IPS DF 6.9 (cell line): ENCODE results near the gene CCDC39.

Experiments
- DNase-seq: peaks from one replicate; pipeline ENCODE4 v3.0.0-alpha.2; 2013; ENCODE audit warnings: low read depth, low spot score
- H3K27ac ChIP-seq: one replicate; pipeline ENCODE4 v1.5.1; 2013; ENCODE audit warnings: low read length, control low read depth
- H3K27me3 ChIP-seq: 2 replicates; pipeline ENCODE4 v1.6.1; 2013; ENCODE audit warnings: mild to moderate bottlenecking, low read length; ENCODE audit not compliant: control insufficient read depth, insufficient read depth
- H3K36me3 ChIP-seq: 2 replicates; pipeline ENCODE4 v1.6.1; 2013; ENCODE audit warnings: low read length; ENCODE audit not compliant: control insufficient read depth, insufficient read depth
- H3K4me1 ChIP-seq: 2 replicates; pipeline ENCODE4 v1.6.1; 2013; ENCODE audit warnings: low read length; ENCODE audit not compliant: control insufficient read depth, insufficient read depth
- H3K4me3 ChIP-seq: 2 replicates; pipeline ENCODE4 v1.5.1; 2013; ENCODE audit warnings: mild to moderate bottlenecking, low read length
- H3K9me3 ChIP-seq: 2 replicates; pipeline ENCODE4 v1.6.1; 2013; ENCODE audit warnings: low read length, inconsistent platforms; ENCODE audit not compliant: control insufficient read depth, insufficient read depth
- WGBS: extraction: QIAGEN DNeasy Blood & Tissue Kit; methylation state at CpG from one replicate; pipeline ENCODE4 v1.1.7; 2013; ENCODE audit warnings: mixed read lengths, missing lambda C conversion rate; ENCODE audit not compliant: insufficient read length, insufficient coverage; 5-methylcytosine and 5-hydroxymethylcytosine counted together

Gene CCDC39

GRCh38 chr3:180679178-180680096, at the start of gene CCDC39:
CCDC39 (minus strand) TSS chr3:180679489; CDS start chr3:180679380, 109 bp downstream.
- no peaks in the 10 kb centered on the region for H3K36me3 ChIP-seq
- H3K4me1 ChIP-seq, result no peaks in the 10 kb centered on the region
- H3K27ac ChIP-seq, result no peak within 1 kb of the TSS
- H3K4me3 ChIP-seq, result peak within 1 kb of the TSS; percentile 96
- DNase-seq, result peak; percentile 74
- no peaks in the 10 kb centered on the region for H3K27me3 ChIP-seq
- H3K9me3 ChIP-seq, result no peaks in the 10 kb centered on the region
- WGBS, result no CpG with 5 or more reads among the region's 56 CpGs

DNA sequence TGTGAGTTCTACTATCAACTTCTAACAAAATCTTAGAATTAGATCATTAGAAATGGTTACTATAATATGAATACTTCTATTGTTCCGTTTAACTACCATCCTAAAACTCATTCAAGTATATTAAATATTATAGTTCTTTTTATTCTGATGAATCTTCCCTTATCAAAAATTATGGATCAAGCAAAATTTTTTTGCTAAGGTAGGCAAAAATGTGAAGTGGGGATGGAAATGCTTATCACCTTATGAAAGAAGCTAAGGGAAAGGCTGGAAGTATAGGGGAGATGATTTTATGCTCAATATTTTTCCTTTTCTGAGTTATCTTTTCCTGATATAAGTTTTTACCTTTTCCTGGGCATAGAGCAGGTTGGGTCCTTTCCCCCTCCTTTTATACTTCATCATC, 40.7 kb upstream of the CCDC39 start:
- WGBS, result no CpG with 5 or more reads among the region's 1 CpG
- Histone ChIP-seq H3K27me3 (no peaks in the 10 kb centered on the region), H3K9me3 (no peaks in the 10 kb centered on the region), H3K4me1 (no peaks in the 10 kb centered on the region), H3K27ac (no peak overlapping the region), H3K4me3 (no peak overlapping the region), H3K36me3 (no peaks in the 10 kb centered on the region)
- no peak for DNase-seq

DNA sequence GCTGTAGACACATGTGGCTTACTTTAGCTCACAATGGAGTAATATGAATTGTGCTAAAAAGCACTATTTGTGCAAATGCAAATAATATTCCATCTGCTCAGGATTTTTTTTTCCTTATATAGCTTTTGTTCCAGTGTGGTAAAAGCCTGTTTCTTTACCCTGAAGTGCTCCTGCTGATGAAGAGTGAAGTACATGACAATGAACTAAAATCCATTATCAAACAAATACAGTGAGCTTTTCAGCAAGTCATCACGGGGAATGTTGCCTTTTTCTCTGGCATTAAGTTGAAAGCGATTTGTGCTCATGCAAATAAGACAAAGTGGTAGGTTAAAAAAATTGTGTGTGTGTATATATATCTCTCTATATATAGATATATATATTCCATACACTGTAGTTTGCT, 28.6 kb upstream of the CCDC39 start:
- Histone ChIP-seq H3K27me3 (no peaks in the 10 kb centered on the region), H3K36me3 (no peaks in the 10 kb centered on the region), H3K4me3 (no peak overlapping the region), H3K27ac (no peak overlapping the region), H3K4me1 (no peaks in the 10 kb centered on the region), H3K9me3 (no peaks in the 10 kb centered on the region; the same call in 1 of the 2 replicates)
- WGBS, result no CpG with 5 or more reads among the region's 2 CpGs
- no peak for DNase-seq

GRCh38 chr3:180705619-180706018, 26.3 kb upstream of the CCDC39 start:
- Histone ChIP-seq H3K4me1 (no peaks in the 10 kb centered on the region), H3K27ac (no peak overlapping the region), H3K9me3 (no peaks in the 10 kb centered on the region; the same call in 1 of the 2 replicates), H3K27me3 (no peaks in the 10 kb centered on the region), H3K4me3 (no peak overlapping the region), H3K36me3 (no peaks in the 10 kb centered on the region)
- no peak for DNase-seq
- WGBS, result no CpG with 5 or more reads among the region's 4 CpGs

DNA sequence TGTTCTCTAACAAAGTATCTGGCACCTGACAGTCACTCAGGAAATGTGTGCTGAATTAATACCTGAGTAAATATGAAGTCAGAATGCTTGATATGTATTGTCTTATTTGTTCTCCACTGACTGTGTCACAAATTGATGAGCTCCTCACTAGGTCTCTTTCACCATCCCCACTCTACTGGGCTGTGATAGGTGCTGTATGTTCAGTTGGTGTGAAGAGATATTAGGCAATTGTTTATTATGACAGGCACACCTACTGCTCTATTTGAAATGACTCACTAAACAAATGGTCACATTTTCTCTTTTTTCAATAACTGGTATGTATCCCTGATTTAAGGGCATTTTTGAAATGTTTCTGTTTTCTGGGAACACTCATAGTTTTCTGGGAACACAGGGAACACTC, 25.2 kb upstream of the CCDC39 start:
- Histone ChIP-seq H3K27me3 (no peaks in the 10 kb centered on the region), H3K4me1 (no peaks in the 10 kb centered on the region), H3K9me3 (no peaks in the 10 kb centered on the region; the same call in 1 of the 2 replicates), H3K27ac (no peak overlapping the region), H3K4me3 (no peak overlapping the region), H3K36me3 (no peaks in the 10 kb centered on the region)
- no peak for DNase-seq

GRCh38 chr3:180700941-180701340, 21.7 kb upstream of the CCDC39 start:
- no peaks in the 10 kb centered on the region for H3K4me1 ChIP-seq
- no peaks in the 10 kb centered on the region; the same call in 1 of the 2 replicates for H3K9me3 ChIP-seq
- WGBS, result no CpG with 5 or more reads among the region's 3 CpGs
- H3K36me3 ChIP-seq, result no peaks in the 10 kb centered on the region
- no peak overlapping the region for H3K4me3 ChIP-seq
- no peak overlapping the region for H3K27ac ChIP-seq
- DNase-seq, result no peak
- no peaks in the 10 kb centered on the region for H3K27me3 ChIP-seq

DNA sequence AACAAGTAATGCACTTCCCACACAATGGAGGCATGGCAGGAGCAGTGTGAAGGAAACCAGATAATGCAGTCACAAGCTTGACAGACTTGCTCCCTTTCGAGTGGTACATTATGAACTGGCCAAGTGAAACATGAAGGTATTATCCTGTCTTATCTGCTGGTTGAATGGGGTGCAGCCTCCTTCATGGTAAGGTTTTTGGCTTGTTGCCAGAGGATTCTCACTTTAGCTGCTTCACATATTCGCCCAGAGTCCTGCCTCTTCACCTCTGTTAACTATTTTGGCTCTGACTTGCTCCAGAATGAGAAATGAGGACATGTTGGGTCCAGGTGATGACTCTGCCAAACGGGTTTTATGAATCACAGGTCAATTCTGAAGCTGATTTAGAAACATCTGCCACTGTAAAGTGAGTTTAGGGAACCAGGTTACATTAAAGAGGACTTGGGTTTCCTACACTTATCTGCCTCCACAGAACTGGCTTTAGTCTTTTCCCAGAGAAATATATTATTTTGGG, 19.5 kb upstream of the CCDC39 start:
- H3K4me3 ChIP-seq, result no peak overlapping the region
- no peaks in the 10 kb centered on the region for H3K36me3 ChIP-seq
- no CpG with 5 or more reads among the region's 3 CpGs for WGBS
- H3K27me3 ChIP-seq, result no peaks in the 10 kb centered on the region
- no peaks in the 10 kb centered on the region; the same call in 1 of the 2 replicates for H3K9me3 ChIP-seq
- no peak for DNase-seq
- no peak overlapping the region for H3K27ac ChIP-seq
- H3K4me1 ChIP-seq, result no peaks in the 10 kb centered on the region

DNA sequence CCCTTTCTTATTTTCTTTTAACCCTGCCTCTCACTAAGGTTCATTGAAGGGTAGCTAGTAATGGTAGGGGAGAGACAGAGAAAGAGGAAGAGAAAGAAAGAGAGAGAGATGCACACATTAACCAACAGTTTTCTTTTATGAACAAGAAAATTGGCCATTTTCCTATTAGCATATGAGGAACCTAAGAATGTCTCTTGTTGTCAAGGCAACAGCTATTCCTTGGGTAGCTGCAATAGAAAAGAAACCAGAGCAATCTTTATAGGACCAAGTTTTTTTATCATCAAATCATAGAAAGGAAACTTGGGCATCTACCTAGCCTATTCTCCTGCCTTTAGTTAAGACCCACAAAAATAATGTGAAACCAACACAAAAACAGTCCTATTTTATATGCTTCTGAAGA, 15.0 kb upstream of the CCDC39 start:
- no peak overlapping the region for H3K4me3 ChIP-seq
- no peak overlapping the region for H3K27ac ChIP-seq
- no peak for DNase-seq
- H3K9me3 ChIP-seq, result no peaks in the 10 kb centered on the region
- H3K36me3 ChIP-seq, result no peaks in the 10 kb centered on the region
- H3K4me1 ChIP-seq, result no peaks in the 10 kb centered on the region
- H3K27me3 ChIP-seq, result no peaks in the 10 kb centered on the region

- DNase-seq, result no peak
- Histone ChIP-seq H3K27me3 (no peaks in the 10 kb centered on the region), H3K36me3 (no peaks in the 10 kb centered on the region), H3K27ac (no peak overlapping the region), H3K4me3 (no peak overlapping the region), H3K4me1 (no peaks in the 10 kb centered on the region), H3K9me3 (no peaks in the 10 kb centered on the region)
- no CpG with 5 or more reads among the region's 1 CpG for WGBS
Measured at GRCh38 chr3:180693656-180694055, 14.4 kb upstream of the CCDC39 start.

DNA sequence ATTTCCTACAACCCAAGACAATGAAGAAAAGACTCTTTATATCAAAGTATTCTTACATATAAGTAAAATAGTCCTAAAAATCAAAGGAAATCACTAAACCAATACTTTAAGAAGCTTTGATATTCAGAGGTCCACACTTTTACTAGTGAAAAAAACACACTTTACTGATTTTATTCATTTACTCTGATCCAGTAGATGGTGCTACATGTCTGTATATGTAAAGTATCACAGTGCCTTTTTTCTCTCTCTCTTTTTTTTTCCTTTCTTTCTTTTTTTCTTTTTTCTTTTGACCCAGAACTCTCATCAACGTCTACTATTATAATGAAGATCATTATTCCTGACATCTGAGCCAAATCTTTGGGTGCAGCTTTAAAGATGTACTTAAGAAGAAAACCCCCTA, 10.8 kb upstream of the CCDC39 start:
- H3K4me1 ChIP-seq, result no peaks in the 10 kb centered on the region; the same call in 1 of the 2 replicates
- no peak overlapping the region for H3K4me3 ChIP-seq
- no peaks in the 10 kb centered on the region for H3K36me3 ChIP-seq
- no peaks in the 10 kb centered on the region for H3K9me3 ChIP-seq
- H3K27ac ChIP-seq, result no peak overlapping the region
- H3K27me3 ChIP-seq, result no peaks in the 10 kb centered on the region
- no CpG with 5 or more reads among the region's 1 CpG for WGBS
- no peak for DNase-seq

DNA sequence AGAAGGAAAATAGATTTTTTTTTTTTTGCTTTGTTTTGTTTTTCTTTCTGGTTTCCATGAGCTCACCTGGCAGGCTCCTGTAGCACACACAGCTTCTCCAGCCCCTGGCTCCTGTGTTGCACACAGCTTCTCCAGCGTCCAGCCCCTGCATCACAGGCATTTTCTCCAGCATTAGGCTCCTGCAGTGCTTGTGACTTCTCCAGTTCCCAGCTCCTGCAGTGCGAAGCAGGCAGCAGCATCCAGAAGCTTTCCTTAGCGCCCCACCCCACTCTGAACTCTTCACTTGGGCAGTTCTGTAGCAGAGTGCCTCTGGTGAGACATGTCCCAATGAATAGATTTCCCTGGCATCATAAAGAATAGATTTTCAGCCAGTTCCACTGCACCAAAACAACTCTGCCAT, 5.5 kb upstream of the CCDC39 start:
- H3K27me3 ChIP-seq, result no peaks in the 10 kb centered on the region
- no peaks in the 10 kb centered on the region for H3K36me3 ChIP-seq
- no peak overlapping the region for H3K27ac ChIP-seq
- no CpG with 5 or more reads among the region's 3 CpGs for WGBS
- peaks cover 4% of the 10 kb centered on the region for H3K4me1 ChIP-seq
- H3K4me3 ChIP-seq, result no peak overlapping the region
- DNase-seq, result no peak
- no peaks in the 10 kb centered on the region for H3K9me3 ChIP-seq
